IMR-90 (cell line): ENCODE data around the gene FTO. TPM values are rescaled to one million over a fixed set of nuclear protein-coding genes. Genes with fewer than 3 reads are reported as not detected.

Experiments
- ATAC-seq: fragments of 200-7000 bp; cut with Tn5 transposase; 2 replicates; pipeline ENCODE4 v1.9.1; 2020; ENCODE audit warnings: low read depth, mild to moderate bottlenecking, moderate library complexity
- BruUV-seq: library from RNA; stranded (reverse); fragments of 400-500 nt; replicated peaks from 2 replicates; lab custom pipeline; 2021; lab: Mats Ljungman, UMichigan
- CTCF ChIA-PET: fragments of 300-600 bp; formaldehyde crosslinking; extraction: SDS; loops from one replicate; lab custom pipeline; 2021; ENCODE audit warnings: antibody characterized with exemption; lab: Yijun Ruan, JAX
- POLR2A ChIA-PET: fragments of 300-600 bp; sonication (Branson Sonifier 250); formaldehyde crosslinking; loops from one replicate; lab custom pipeline; 2022; ENCODE audit warnings: antibody characterized with exemption; ENCODE audit not compliant: unreplicated experiment; lab: Charles Lee
- DNase-seq: peaks from one replicate; pipeline ENCODE4 v3.0.0; 2013
- H2AFZ ChIP-seq: replicated peaks from 2 replicates; pipeline ENCODE3; 2013; ENCODE audit warnings: low read length, mild to moderate bottlenecking; ENCODE audit not compliant: poor library complexity
- H2AK5ac ChIP-seq: 2 replicates; pipeline ENCODE4 v1.6.1; 2013; ENCODE audit warnings: low read depth, low read length, inconsistent platforms
- H2AK9ac ChIP-seq: replicated peaks from 2 replicates; pipeline ENCODE3; 2013; ENCODE audit warnings: mild to moderate bottlenecking, low read depth, low read length, moderate library complexity; ENCODE audit not compliant: poor library complexity
- H2BK120ac ChIP-seq: 2 replicates; pipeline ENCODE4 v1.6.1; 2013; ENCODE audit warnings: low read depth, low read length, inconsistent platforms
- H2BK15ac ChIP-seq: 3 replicates; pipeline ENCODE4 v1.6.1; 2013; ENCODE audit warnings: low read depth, low read length, inconsistent platforms
- H2BK20ac ChIP-seq: 2 replicates; pipeline ENCODE4 v1.6.1; 2013; ENCODE audit warnings: low read depth, mild to moderate bottlenecking, inconsistent platforms, low read length, moderate library complexity
- H2BK5ac ChIP-seq: 2 replicates; pipeline ENCODE4 v1.6.1; 2013; ENCODE audit warnings: mild to moderate bottlenecking, low read depth, low read length, inconsistent platforms; ENCODE audit not compliant: poor library complexity, severe bottlenecking
- H3K14ac ChIP-seq: replicated peaks from 2 replicates; pipeline ENCODE4 v1.6.1; 2013; ENCODE audit warnings: low read depth, low read length, inconsistent platforms
- H3K18ac ChIP-seq: 2 replicates; pipeline ENCODE4 v1.6.1; 2013; ENCODE audit warnings: low read depth, low read length, control low read depth
- H3K23ac ChIP-seq: 2 replicates; pipeline ENCODE4 v1.6.1; 2013; ENCODE audit warnings: low read depth, low read length, inconsistent platforms
- H3K27ac ChIP-seq: 2 replicates; pipeline ENCODE4 v1.5.1; 2013; ENCODE audit warnings: mild to moderate bottlenecking, control low read depth, low read length; ENCODE audit not compliant: insufficient read depth
- H3K27me3 ChIP-seq: 2 replicates; pipeline ENCODE4 v1.6.1; 2013; ENCODE audit warnings: low read length; ENCODE audit not compliant: control insufficient read depth, insufficient read depth
- H3K36me3 ChIP-seq: 2 replicates; pipeline ENCODE4 v1.6.1; 2013; ENCODE audit warnings: low read length, mixed read lengths; ENCODE audit not compliant: control insufficient read depth, insufficient read depth
- H3K4ac ChIP-seq: 2 replicates; pipeline ENCODE4 v1.6.1; 2013; ENCODE audit warnings: low read depth, low read length, inconsistent platforms
- H3K4me1 ChIP-seq: 2 replicates; pipeline ENCODE4 v1.6.1; 2013; ENCODE audit warnings: low read length, mixed read lengths; ENCODE audit not compliant: control insufficient read depth, insufficient read depth
- H3K4me2 ChIP-seq: 2 replicates; pipeline ENCODE4 v1.6.1; 2013; ENCODE audit warnings: low read depth, mild to moderate bottlenecking, control low read depth, low read length, moderate library complexity
- H3K4me3 ChIP-seq: 2 replicates; pipeline ENCODE4 v1.5.1; 2013; ENCODE audit warnings: low read depth, mild to moderate bottlenecking, control low read depth, low read length, moderate library complexity; ENCODE audit not compliant: insufficient read depth
- H3K56ac ChIP-seq: 2 replicates; pipeline ENCODE4 v1.6.1; 2013; ENCODE audit warnings: low read length, inconsistent platforms; ENCODE audit not compliant: insufficient read depth; ENCODE audit errors: extremely low read depth
- H3K79me1 ChIP-seq, 2 experiments: 2 replicates each; pipeline ENCODE4 v1.6.1; 2013; ENCODE audit warnings: low read length in 2 of 2, inconsistent platforms in 1 of 2, low read depth in 1 of 2
- H3K9ac ChIP-seq: 2 replicates; pipeline ENCODE4 v1.6.1; 2013; ENCODE audit warnings: low read depth, low read length, control low read depth
- H3K9me1 ChIP-seq: 2 replicates; pipeline ENCODE4 v1.6.1; 2013; ENCODE audit warnings: low read length, inconsistent platforms; ENCODE audit not compliant: insufficient read depth
- H3K9me3 ChIP-seq: 2 replicates; pipeline ENCODE4 v1.6.1; 2013; ENCODE audit warnings: low read length; ENCODE audit not compliant: control insufficient read depth, insufficient read depth
- H4K20me1 ChIP-seq: 2 replicates; pipeline ENCODE4 v1.6.1; 2013; ENCODE audit warnings: low read length, inconsistent platforms; ENCODE audit not compliant: insufficient read depth
- H4K5ac ChIP-seq: 2 replicates; pipeline ENCODE4 v1.6.1; 2013; ENCODE audit warnings: mild to moderate bottlenecking, low read depth, low read length, control low read depth
- H4K8ac ChIP-seq, 2 experiments: 2 replicates each; pipeline ENCODE4 v1.6.1; 2013; ENCODE audit warnings: low read depth in 2 of 2, low read length in 2 of 2, control low read depth in 1 of 2, inconsistent platforms in 1 of 2
- H4K91ac ChIP-seq: 2 replicates; pipeline ENCODE4 v1.6.1; 2013; ENCODE audit warnings: low read depth, low read length, inconsistent platforms; ENCODE audit not compliant: insufficient read depth
- BHLHE40 ChIP-seq: fragments of 150-350 bp; IDR thresholded peaks from 2 replicates; pipeline ENCODE4 v1.6.1; 2016; ENCODE audit warnings: mild to moderate bottlenecking, low read depth, low read length
- CEBPB ChIP-seq: IDR thresholded peaks from 2 replicates; pipeline ENCODE4 v1.6.1; 2012; ENCODE audit warnings: low read depth, low read length, improper control_type of control experiment
- CHD1 ChIP-seq: IDR thresholded peaks from 2 replicates; pipeline ENCODE4 v1.6.1; 2012; ENCODE audit warnings: low read depth, low read length, improper control_type of control experiment
- FOS ChIP-seq: fragments of 150-350 bp; IDR thresholded peaks from 2 replicates; pipeline ENCODE4 v1.6.1; 2016; ENCODE audit warnings: low read depth, low read length
- MAFK ChIP-seq: IDR thresholded peaks from 2 replicates; pipeline ENCODE4 v1.6.1; 2012; ENCODE audit warnings: low read depth, low read length, improper control_type of control experiment
- MAZ ChIP-seq: IDR thresholded peaks from 2 replicates; pipeline ENCODE4 v1.6.1; 2012; ENCODE audit warnings: low read depth, mild to moderate bottlenecking, low read length, improper control_type of control experiment, moderate library complexity, borderline replicate concordance
- MXI1 ChIP-seq: IDR thresholded peaks from 2 replicates; pipeline ENCODE4 v1.6.1; 2012; ENCODE audit warnings: low read depth, mild to moderate bottlenecking, low read length, moderate library complexity, borderline replicate concordance
- NFE2L2 ChIP-seq: fragments of 150-350 bp; IDR thresholded peaks from 2 replicates; pipeline ENCODE4 v1.6.1; 2016; ENCODE audit warnings: low read depth, mild to moderate bottlenecking, low read length
- POLR2A ChIP-seq: IDR thresholded peaks from 2 replicates; pipeline ENCODE4 v1.6.1; 2012; ENCODE audit warnings: mild to moderate bottlenecking, low read depth, low read length
- RAD21 ChIP-seq: IDR thresholded peaks from 2 replicates; pipeline ENCODE4 v1.6.1; 2012; ENCODE audit warnings: low read length, improper control_type of control experiment
- RCOR1 ChIP-seq: IDR thresholded peaks from 2 replicates; pipeline ENCODE4 v1.6.1; 2012; ENCODE audit warnings: mild to moderate bottlenecking, low read length, improper control_type of control experiment; ENCODE audit not compliant: insufficient replicate concordance
- RFX5 ChIP-seq: IDR thresholded peaks from 2 replicates; pipeline ENCODE4 v1.8.0; 2012; ENCODE audit warnings: low read depth, mild to moderate bottlenecking, low read length, moderate library complexity
- SMC3 ChIP-seq: fragments of 150-350 bp; IDR thresholded peaks from 2 replicates; pipeline ENCODE4 v1.6.1; 2016; ENCODE audit warnings: low read depth, mild to moderate bottlenecking, antibody characterized with exemption, low read length, moderate library complexity
- USF2 ChIP-seq: fragments of 150-350 bp; IDR thresholded peaks from 2 replicates; pipeline ENCODE4 v1.6.1; 2017; ENCODE audit warnings: mild to moderate bottlenecking, antibody characterized with exemption, low read length, low read depth
- WGBS, 2 experiments: methylation state at CpG; one replicate each; pipeline versions ENCODE4 v1.1.5 to v1.1.7; 2013; ENCODE audit warnings: missing lambda C conversion rate in 2 of 2; ENCODE audit not compliant: insufficient read length in 1 of 2; ENCODE audit errors: extremely low coverage in 2 of 2; 5-methylcytosine and 5-hydroxymethylcytosine counted together
- dilution Hi-C: fragments of 300-500 bp; cut with HindIII; formaldehyde crosslinking; loops from one replicate; pipeline ENCODE4 v1.14.3; 2018; ENCODE audit warnings: low sequenced_read_pairs; ENCODE audit not compliant: unreplicated experiment
- in situ Hi-C: fragments of 300-500 bp; cut with MboI; formaldehyde crosslinking; loops from 3 replicates; pipeline ENCODE4 v1.14.3; 2019; ENCODE audit warnings: low sequenced_read_pairs, inconsistent platforms, mixed read lengths
- intact Hi-C: fragments of 100-400 bp; cut with micrococcal nuclease; formaldehyde crosslinking; loops from 2 replicates; pipeline ENCODE4 v1.10.0; 2022
- polyA plus RNA-seq, 3 experiments: library from polyadenylated mRNA; depleted of rRNA; stranded (reverse); fragments of >200 nt; gene quantifications; 2 replicates each; pipeline ENCODE4 v1.2.3, GENCODE V29; 2012; ENCODE audit warnings: low replicate concordance in 1 of 3
- total RNA-seq: library from RNA; depleted of rRNA; stranded (reverse); fragments of >200 nt; gene quantifications from 2 replicates; pipeline ENCODE4 v1.2.3, GENCODE V29; 2012

Gene FTO
- total and polyA plus RNA-seq, 2 of the 4 experiments (the other 2 are of a cell fraction): 70.3 to 132 TPM

- Histone ChIP-seq H4K20me1 (no peaks in the 10 kb centered on the region), H3K56ac (no peak overlapping the region), H3K9me3 (no peaks in the 10 kb centered on the region), H3K9me1 (no peaks in the 10 kb centered on the region), H2BK20ac (no peak overlapping the region), H2AK9ac (no peak overlapping the region), H3K4me3 (no peak overlapping the region), H3K36me3 (no peaks in the 10 kb centered on the region; the same call in 1 of the 2 replicates), H3K9ac (no peak overlapping the region), H2BK15ac (no peak overlapping the region), H3K18ac (no peak overlapping the region), H3K27ac (no peak overlapping the region), H2AK5ac (no peak overlapping the region), H3K79me1 (peaks cover 3 to 4% of the 10 kb centered on the region in 2 experiments; a peak in 3 of 4 replicates), H4K8ac (no peak overlapping the region), H3K4ac (no peak overlapping the region), H3K4me2 (no peak overlapping the region), H3K14ac (no peak overlapping the region), H4K91ac (no peak overlapping the region), H4K5ac (no peak overlapping the region), H3K27me3 (no peaks in the 10 kb centered on the region), H3K23ac (0 out of 2 replicates have a peak overlapping the region, but pooled peaks have one; percentile 24), H2BK5ac (no peak overlapping the region), H2AFZ (no peak overlapping the region), H2BK120ac (no peak overlapping the region), H3K4me1 (no peaks in the 10 kb centered on the region)
- ChIA-PET POLR2A (no interaction called here), CTCF (no interaction called here)
- dilution Hi-C loops (no loop called here), in situ Hi-C loops (no loop called here), intact Hi-C loops (no loop called here)
- no peak for TF ChIP-seq RFX5
- no peak for TF ChIP-seq BHLHE40
- no peak for TF ChIP-seq RAD21
- TF ChIP-seq MAFK: no peak
- TF ChIP-seq MXI1: no peak
- TF ChIP-seq POLR2A: no peak
- TF ChIP-seq CHD1: no peak
- no peak for TF ChIP-seq FOS
- no peak for TF ChIP-seq NFE2L2
- no peak for TF ChIP-seq RCOR1
- no peak for TF ChIP-seq CEBPB
- no peak for TF ChIP-seq USF2
- no peak for TF ChIP-seq SMC3
- TF ChIP-seq MAZ: no peak
- WGBS, 2 experiments: no CpG with 5 or more reads among the region's 6 CpGs
- no TSS peak for BruUV-seq
- ATAC-seq: no peak
- DNase-seq: no peak
Measured at GRCh38 chr16:53846971-53847370, 143.0 kb downstream of the FTO start.
